Vagina (tissue), 2 donors: ENCODE measurements around the gene NTM. TPM values are rescaled to one million over a fixed set of nuclear protein-coding genes. Genes with fewer than 3 reads are reported as not detected.

Experiments used
- DNase-seq, 2 donors: peaks; one replicate each; pipeline ENCODE4 v3.0.0-alpha.2; 2017; ENCODE audit errors: extremely low spot score in 2 of 2
- H3K27ac ChIP-seq: fragments of 200-600 bp; sonication (generic); one replicate; pipeline ENCODE4 v1.5.1; 2019
- H3K27me3 ChIP-seq: fragments of 200-600 bp; sonication (generic); one replicate; pipeline ENCODE4 v1.5.1; 2019
- H3K36me3 ChIP-seq, 2 donors: fragments of 200-600 bp; sonication (generic); one replicate each; pipeline ENCODE4 v1.5.1; 2017 to 2019
- H3K4me1 ChIP-seq: fragments of 200-600 bp; sonication (generic); one replicate; pipeline ENCODE4 v1.5.1; 2019
- H3K4me3 ChIP-seq, 2 donors: fragments of 200-600 bp; sonication (generic); 1 replicate in 1 of 2; 2 replicates in 1 of 2; pipeline ENCODE4 v1.5.1; 2016 to 2019
- H3K9me3 ChIP-seq: fragments of 200-600 bp; sonication (generic); one replicate; pipeline ENCODE4 v1.5.1; 2019
- POLR2A ChIP-seq, 2 donors: fragments of 450-650 bp; IDR thresholded peaks; one replicate each; pipeline ENCODE4 v1.6.1; 2017; ENCODE audit warnings: antibody characterized with exemption in 2 of 2, mild to moderate bottlenecking in 2 of 2, moderate library complexity in 2 of 2
- POLR2AphosphoS5 ChIP-seq, 2 donors: sonication (generic); formaldehyde crosslinking; IDR thresholded peaks; one replicate each; pipeline ENCODE4 v1.9.0; 2017; ENCODE audit warnings: antibody characterized with exemption in 2 of 2, mild to moderate bottlenecking in 2 of 2, low read depth in 1 of 2; ENCODE audit not compliant: insufficient read depth in 1 of 2
- intact Hi-C: fragments of 100-400 bp; cut with DNase I; formaldehyde crosslinking; loops from one replicate; pipeline ENCODE4 v1.15.1; 2023
- total RNA-seq: library from RNA; depleted of rRNA; stranded (reverse); fragments of >200 nt; gene quantifications from one replicate; pipeline ENCODE4 v1.2.3, GENCODE V29; 2016
- TF ChIP-seq, protein P1 (sequence below), 3 experiments: fragments of 450-650 bp in 2 of 3; fragments of 200-600 bp in 1 of 3; sonication (generic) in 1 of 3; IDR thresholded peaks; one replicate each; pipeline ENCODE4 v1.5.1; 2017 to 2019; ENCODE audit warnings: antibody characterized with exemption in 3 of 3, mild to moderate bottlenecking in 2 of 3, moderate library complexity in 2 of 3

NTM gene
- total RNA-seq, 1 donor from 2014 or later, result 4.2 TPM

DNA sequence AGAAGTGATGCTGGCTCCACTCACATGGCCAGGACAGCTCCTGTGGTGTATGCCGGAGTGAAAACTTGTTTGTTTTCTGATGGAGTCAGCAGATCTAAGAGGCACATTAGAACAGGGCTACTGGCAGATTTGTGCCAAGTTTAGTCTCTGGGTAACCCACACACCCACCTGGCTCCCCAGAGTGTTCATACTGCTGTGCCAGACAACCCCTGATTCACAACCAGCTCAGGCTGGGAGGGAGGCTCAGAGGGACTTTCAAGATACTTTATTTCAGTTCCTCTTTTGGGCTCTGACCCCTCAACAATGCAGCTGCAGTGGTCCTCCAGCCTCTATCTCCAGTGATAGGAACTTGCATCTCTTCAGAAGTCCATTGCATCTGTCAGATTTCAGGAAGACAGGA lies 8.5 kb downstream of the NTM start:
- no peak overlapping the region for H3K4me3 ChIP-seq
- H3K36me3 ChIP-seq, result no peaks in the 10 kb centered on the region
- DNase-seq, result no peak
- no peaks in the 10 kb centered on the region for H3K27me3 ChIP-seq
- no peaks in the 10 kb centered on the region for H3K4me1 ChIP-seq
- TF ChIP-seq POLR2A (IDR thresholded peaks at IDR 0.05) (no peak), POLR2AphosphoS5 (IDR thresholded peaks at IDR 0.05; ENCODE audit: insufficient read depth in 1 of 2, low read depth in 1 of 2) (no peak)
- TF ChIP-seq, protein P1, sequence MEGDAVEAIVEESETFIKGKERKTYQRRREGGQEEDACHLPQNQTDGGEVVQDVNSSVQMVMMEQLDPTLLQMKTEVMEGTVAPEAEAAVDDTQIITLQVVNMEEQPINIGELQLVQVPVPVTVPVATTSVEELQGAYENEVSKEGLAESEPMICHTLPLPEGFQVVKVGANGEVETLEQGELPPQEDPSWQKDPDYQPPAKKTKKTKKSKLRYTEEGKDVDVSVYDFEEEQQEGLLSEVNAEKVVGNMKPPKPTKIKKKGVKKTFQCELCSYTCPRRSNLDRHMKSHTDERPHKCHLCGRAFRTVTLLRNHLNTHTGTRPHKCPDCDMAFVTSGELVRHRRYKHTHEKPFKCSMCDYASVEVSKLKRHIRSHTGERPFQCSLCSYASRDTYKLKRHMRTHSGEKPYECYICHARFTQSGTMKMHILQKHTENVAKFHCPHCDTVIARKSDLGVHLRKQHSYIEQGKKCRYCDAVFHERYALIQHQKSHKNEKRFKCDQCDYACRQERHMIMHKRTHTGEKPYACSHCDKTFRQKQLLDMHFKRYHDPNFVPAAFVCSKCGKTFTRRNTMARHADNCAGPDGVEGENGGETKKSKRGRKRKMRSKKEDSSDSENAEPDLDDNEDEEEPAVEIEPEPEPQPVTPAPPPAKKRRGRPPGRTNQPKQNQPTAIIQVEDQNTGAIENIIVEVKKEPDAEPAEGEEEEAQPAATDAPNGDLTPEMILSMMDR (IDR thresholded peaks at IDR 0.05), result no peak
- no peak overlapping the region for H3K27ac ChIP-seq
- H3K9me3 ChIP-seq, result no peaks in the 10 kb centered on the region
- intact Hi-C loops, result no loop called here

DNA sequence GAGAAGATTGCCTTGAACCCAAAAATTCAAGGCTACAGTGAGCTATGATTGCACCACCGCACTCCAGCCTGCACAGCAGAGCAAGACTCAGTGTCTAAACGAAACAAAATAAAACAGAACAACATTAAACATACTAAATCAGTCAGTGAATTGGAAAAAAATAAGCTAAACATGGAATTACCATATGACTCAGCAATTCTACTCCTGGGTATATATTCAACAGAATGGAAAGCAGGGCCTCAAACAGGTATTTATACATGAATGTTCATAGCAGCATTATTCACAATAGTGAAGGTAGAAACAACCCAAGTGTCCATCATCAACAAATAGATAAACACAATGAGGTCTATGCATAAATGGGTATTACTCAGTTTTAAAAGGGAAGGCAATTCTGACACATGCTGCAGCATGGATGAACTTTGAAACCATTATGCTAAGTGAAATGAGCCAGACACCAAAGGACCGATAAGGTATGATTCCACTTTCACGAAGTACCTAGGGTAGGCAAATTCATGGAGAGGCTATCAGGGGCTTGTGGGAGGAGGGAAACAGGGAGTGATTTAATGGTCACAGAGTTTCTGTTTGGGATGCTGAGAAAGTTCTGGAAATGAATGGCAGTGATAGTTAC lies 15.5 kb downstream of the NTM start:
- Histone ChIP-seq H3K27me3 (no peaks in the 10 kb centered on the region), H3K36me3 (no peaks in the 10 kb centered on the region), H3K4me3 (no peak overlapping the region), H3K27ac (no peak overlapping the region), H3K9me3 (no peaks in the 10 kb centered on the region), H3K4me1 (no peaks in the 10 kb centered on the region)
- TF ChIP-seq POLR2AphosphoS5 (IDR thresholded peaks at IDR 0.05; ENCODE audit: insufficient read depth in 1 of 2, low read depth in 1 of 2), result no peak
- TF ChIP-seq, protein P1 (IDR thresholded peaks at IDR 0.05), result no peak
- no peak for TF ChIP-seq POLR2A (IDR thresholded peaks at IDR 0.05)
- no peak for DNase-seq
- intact Hi-C loops, result no loop called here

DNA sequence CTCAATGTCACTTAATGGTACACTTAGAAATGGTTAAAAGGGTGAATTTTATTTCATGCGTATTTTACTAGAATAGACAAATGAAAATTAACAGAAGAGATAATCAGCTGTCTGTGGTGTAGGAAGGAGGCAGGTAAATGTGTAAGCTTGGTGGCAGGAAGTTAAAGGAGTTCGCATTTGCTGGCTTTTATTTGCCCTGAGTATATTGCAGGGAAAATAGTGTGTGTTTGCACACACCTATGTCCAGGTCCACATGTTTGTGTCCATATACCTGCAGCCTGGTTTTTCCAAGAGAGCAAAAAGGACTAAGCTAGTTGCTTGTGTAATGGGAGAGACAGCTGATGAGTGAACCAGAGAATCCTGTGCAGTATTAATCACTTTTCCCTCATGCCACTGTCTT lies 16.0 kb downstream of the NTM start:
- no peak overlapping the region for H3K4me3 ChIP-seq
- DNase-seq, result no peak
- H3K27ac ChIP-seq, result no peak overlapping the region
- no peaks in the 10 kb centered on the region for H3K4me1 ChIP-seq
- intact Hi-C loops, result no loop called here
- H3K27me3 ChIP-seq, result no peaks in the 10 kb centered on the region
- H3K9me3 ChIP-seq, result no peaks in the 10 kb centered on the region
- no peaks in the 10 kb centered on the region for H3K36me3 ChIP-seq
- TF ChIP-seq, protein P1 (IDR thresholded peaks at IDR 0.05), result no peak
- no peak for TF ChIP-seq POLR2A (IDR thresholded peaks at IDR 0.05)

DNA sequence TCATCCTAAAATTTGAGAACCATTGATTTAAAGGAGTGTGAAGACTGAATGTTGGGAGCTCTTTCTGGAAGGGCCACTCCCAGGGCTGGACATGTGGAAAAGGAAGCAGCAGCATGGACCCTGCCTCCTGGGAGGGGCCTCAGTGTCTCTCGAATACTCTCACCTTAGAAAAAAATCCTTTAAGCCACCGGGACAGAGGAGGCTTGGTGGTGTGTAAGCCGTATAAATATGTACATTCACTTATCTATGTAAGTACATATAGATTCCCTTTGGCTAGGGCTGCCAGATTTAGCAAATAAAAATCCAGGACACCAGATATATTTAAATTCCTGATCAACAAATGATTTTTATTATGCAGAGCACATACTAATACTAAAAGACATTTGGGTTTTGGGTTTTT lies 17.6 kb downstream of the NTM start:
- no peaks in the 10 kb centered on the region for H3K36me3 ChIP-seq
- H3K9me3 ChIP-seq, result no peaks in the 10 kb centered on the region
- no peak overlapping the region for H3K27ac ChIP-seq
- TF ChIP-seq POLR2A (IDR thresholded peaks at IDR 0.05) (no peak), POLR2AphosphoS5 (IDR thresholded peaks at IDR 0.05; ENCODE audit: insufficient read depth in 1 of 2, low read depth in 1 of 2) (no peak)
- TF ChIP-seq, protein P1 (IDR thresholded peaks at IDR 0.05), result no peak
- no peak for DNase-seq
- intact Hi-C loops, result no loop called here
- no peak overlapping the region for H3K4me3 ChIP-seq
- H3K27me3 ChIP-seq, result no peaks in the 10 kb centered on the region
- no peaks in the 10 kb centered on the region for H3K4me1 ChIP-seq

DNA sequence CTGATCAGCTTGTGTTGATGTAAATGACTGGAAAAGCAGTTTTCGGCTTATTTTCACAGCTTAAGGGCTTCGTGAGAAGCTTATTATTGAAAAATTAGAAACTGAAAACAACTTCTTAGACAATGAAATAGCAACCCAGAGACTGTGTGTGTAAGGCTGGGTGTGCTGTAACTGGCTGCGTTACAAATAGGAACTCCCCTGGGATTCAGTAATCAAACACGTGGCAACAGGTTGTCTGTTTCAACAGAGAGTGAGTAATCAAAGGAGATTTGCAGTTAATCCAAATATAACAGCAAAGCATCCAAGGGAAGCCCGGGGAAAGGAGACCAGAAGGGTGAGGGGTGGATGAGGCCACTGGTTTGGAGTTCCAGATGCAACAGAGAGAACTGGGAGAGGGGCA lies 19.2 kb downstream of the NTM start:
- Histone ChIP-seq H3K27ac (no peak overlapping the region), H3K4me3 (no peak overlapping the region), H3K9me3 (no peaks in the 10 kb centered on the region)

More for the DNA sequence above, 19.2 kb downstream of the NTM start:
- Histone ChIP-seq H3K4me1 (no peaks in the 10 kb centered on the region), H3K36me3 (no peaks in the 10 kb centered on the region), H3K27me3 (no peaks in the 10 kb centered on the region)
- no peak for DNase-seq
- TF ChIP-seq, protein P1 (IDR thresholded peaks at IDR 0.05), result no peak
- no peak for TF ChIP-seq POLR2A (IDR thresholded peaks at IDR 0.05)
- TF ChIP-seq POLR2AphosphoS5 (IDR thresholded peaks at IDR 0.05; ENCODE audit: insufficient read depth in 1 of 2, low read depth in 1 of 2), result no peak
- intact Hi-C loops, result no loop called here
